Esophagus muscularis mucosa (tissue), 4 donors: ENCODE data around the gene GON7. TPM values are rescaled to one million over a fixed set of nuclear protein-coding genes. Genes with fewer than 3 reads are reported as not detected.
"Not testable (repeated sequence)": the region's sequence is repeated elsewhere in the genome, so short reads cannot be mapped to it uniquely, and the experiment has no call there.

Source experiments
- DNase-seq: peaks from one replicate; pipeline ENCODE4 v3.0.0-alpha.2; 2017; ENCODE audit errors: extremely low spot score
- H3K27ac ChIP-seq, 4 donors: fragments of 200-600 bp; sonication (generic); replicated peaks in 1 of 4; 1 replicate in 3 of 4; 2 replicates in 1 of 4; pipeline ENCODE4 v1.5.1; 2016 to 2019; ENCODE audit warnings: mild to moderate bottlenecking in 1 of 4
- H3K27me3 ChIP-seq, 4 donors: fragments of 200-600 bp; sonication (generic); one replicate each; pipeline versions ENCODE4 v1.5.1 to v1.6.0; 2016 to 2019
- H3K36me3 ChIP-seq, 4 donors: fragments of 200-600 bp; sonication (generic); one replicate each; pipeline ENCODE4 v1.5.1; 2016 to 2019
- H3K4me1 ChIP-seq, 4 donors: fragments of 200-600 bp; sonication (generic); one replicate each; pipeline ENCODE4 v1.5.1; 2016 to 2019
- H3K4me3 ChIP-seq, 4 donors: fragments of 200-600 bp; sonication (generic); 1 replicate in 2 of 4; 2 replicates in 2 of 4; pipeline ENCODE4 v1.5.1; 2016 to 2019; ENCODE audit warnings: mild to moderate bottlenecking in 4 of 4, moderate library complexity in 1 of 4
- H3K9me3 ChIP-seq, 4 donors: fragments of 200-600 bp; sonication (generic); 1 replicate in 3 of 4; 2 replicates in 1 of 4; pipeline ENCODE4 v1.5.1; 2016 to 2019
- EP300 ChIP-seq: sonication (generic); formaldehyde crosslinking; IDR thresholded peaks from one replicate; pipeline ENCODE4 v1.6.1; 2017; ENCODE audit warnings: antibody characterized with exemption
- POLR2A ChIP-seq: fragments of 450-650 bp; IDR thresholded peaks from one replicate; pipeline ENCODE4 v1.6.1; 2017; ENCODE audit warnings: antibody characterized with exemption, moderate library complexity, mild to moderate bottlenecking, low read depth
- POLR2AphosphoS5 ChIP-seq, 2 donors: sonication (generic); formaldehyde crosslinking; IDR thresholded peaks; one replicate each; pipeline ENCODE4 v1.6.1; 2017; ENCODE audit warnings: antibody characterized with exemption in 2 of 2
- WGBS: methylation state at CpG from one replicate; pipeline ENCODE4 v1.1.5; 2018; 5-methylcytosine and 5-hydroxymethylcytosine counted together
- intact Hi-C: fragments of 100-400 bp; cut with DNase I; formaldehyde crosslinking; loops from one replicate; pipeline ENCODE4 v1.15.1; 2023
- total RNA-seq, 4 donors: library from RNA; depleted of rRNA; stranded (reverse); fragments of >200 nt; gene quantifications; one replicate each; pipeline versions ENCODE4 v1.1.0 to v1.2.1, GENCODE V29; 2016
- TF ChIP-seq, protein P1 (sequence below), 3 experiments: fragments of 200-600 bp in 2 of 3; fragments of 450-650 bp in 1 of 3; sonication (generic) in 2 of 3; IDR thresholded peaks; one replicate each; pipeline ENCODE4 v1.5.1; 2017 to 2019; ENCODE audit warnings: antibody characterized with exemption in 3 of 3, mild to moderate bottlenecking in 2 of 3, moderate library complexity in 1 of 3

GON7 gene
- total RNA-seq, 4 donors from 2014 or later: 6.1 to 14.5 (median 11.6) TPM

- DNase-seq: no peak
Measured at GRCh38 chr14:93160353-93160801, 46.5 kb downstream of the GON7 start.

GRCh38 chr14:93159625-93160352 is 47.1 kb downstream of the GON7 start:
- H3K4me1 ChIP-seq, H3K4me3 ChIP-seq, H3K36me3 ChIP-seq, H3K27me3 ChIP-seq, H3K27ac ChIP-seq, DNase-seq, intact Hi-C loops, H3K9me3 ChIP-seq: not testable (repeated sequence)
- 70% methylated on average over 5 of the region's 5 CpGs for WGBS

More at GRCh38 chr14:93160353-93160801, 46.5 kb downstream of the GON7 start:
- Histone ChIP-seq H3K27me3 (no peaks in the 10 kb centered on the region), H3K4me3 (no peak overlapping the region), H3K27ac (no peak overlapping the region), H3K36me3 (no peaks in the 10 kb centered on the region), H3K9me3 (no peaks in the 10 kb centered on the region), H3K4me1 (no peaks in the 10 kb centered on the region)
- TF ChIP-seq POLR2AphosphoS5 (IDR thresholded peaks at IDR 0.05) (no peak), POLR2A (no peak), EP300 (no peak)
- TF ChIP-seq, protein P1, sequence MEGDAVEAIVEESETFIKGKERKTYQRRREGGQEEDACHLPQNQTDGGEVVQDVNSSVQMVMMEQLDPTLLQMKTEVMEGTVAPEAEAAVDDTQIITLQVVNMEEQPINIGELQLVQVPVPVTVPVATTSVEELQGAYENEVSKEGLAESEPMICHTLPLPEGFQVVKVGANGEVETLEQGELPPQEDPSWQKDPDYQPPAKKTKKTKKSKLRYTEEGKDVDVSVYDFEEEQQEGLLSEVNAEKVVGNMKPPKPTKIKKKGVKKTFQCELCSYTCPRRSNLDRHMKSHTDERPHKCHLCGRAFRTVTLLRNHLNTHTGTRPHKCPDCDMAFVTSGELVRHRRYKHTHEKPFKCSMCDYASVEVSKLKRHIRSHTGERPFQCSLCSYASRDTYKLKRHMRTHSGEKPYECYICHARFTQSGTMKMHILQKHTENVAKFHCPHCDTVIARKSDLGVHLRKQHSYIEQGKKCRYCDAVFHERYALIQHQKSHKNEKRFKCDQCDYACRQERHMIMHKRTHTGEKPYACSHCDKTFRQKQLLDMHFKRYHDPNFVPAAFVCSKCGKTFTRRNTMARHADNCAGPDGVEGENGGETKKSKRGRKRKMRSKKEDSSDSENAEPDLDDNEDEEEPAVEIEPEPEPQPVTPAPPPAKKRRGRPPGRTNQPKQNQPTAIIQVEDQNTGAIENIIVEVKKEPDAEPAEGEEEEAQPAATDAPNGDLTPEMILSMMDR (IDR thresholded peaks at IDR 0.05): peak in 1 of 3 experiments; percentile 6
- WGBS: 0% methylated on average over 1 of the region's 4 CpGs
- intact Hi-C loops: no loop called here

GRCh38 chr14:93158349-93158748 is 48.5 kb downstream of the GON7 start:
- intact Hi-C loops, H3K9me3 ChIP-seq, H3K27ac ChIP-seq, H3K4me3 ChIP-seq, DNase-seq, H3K27me3 ChIP-seq, H3K36me3 ChIP-seq, H3K4me1 ChIP-seq: not testable (repeated sequence)
- 94% methylated on average over 7 of the region's 7 CpGs for WGBS

GRCh38 chr14:93156693-93157369 is 50.0 kb downstream of the GON7 start:
- no peak for DNase-seq
- H3K27me3 ChIP-seq: no peaks in the 10 kb centered on the region
- WGBS: 93% methylated on average over 6 of the region's 8 CpGs
- TF ChIP-seq POLR2A: no peak
- TF ChIP-seq EP300: no peak
- no peak for TF ChIP-seq POLR2AphosphoS5 (IDR thresholded peaks at IDR 0.05)
- TF ChIP-seq, protein P1 (IDR thresholded peaks at IDR 0.05): no peak
- intact Hi-C loops: no loop called here
- no peaks in the 10 kb centered on the region for H3K4me1 ChIP-seq
- no peak overlapping the region for H3K27ac ChIP-seq
- H3K4me3 ChIP-seq: no peak overlapping the region
- H3K36me3 ChIP-seq: no peaks in the 10 kb centered on the region
- no peaks in the 10 kb centered on the region for H3K9me3 ChIP-seq

DNA sequence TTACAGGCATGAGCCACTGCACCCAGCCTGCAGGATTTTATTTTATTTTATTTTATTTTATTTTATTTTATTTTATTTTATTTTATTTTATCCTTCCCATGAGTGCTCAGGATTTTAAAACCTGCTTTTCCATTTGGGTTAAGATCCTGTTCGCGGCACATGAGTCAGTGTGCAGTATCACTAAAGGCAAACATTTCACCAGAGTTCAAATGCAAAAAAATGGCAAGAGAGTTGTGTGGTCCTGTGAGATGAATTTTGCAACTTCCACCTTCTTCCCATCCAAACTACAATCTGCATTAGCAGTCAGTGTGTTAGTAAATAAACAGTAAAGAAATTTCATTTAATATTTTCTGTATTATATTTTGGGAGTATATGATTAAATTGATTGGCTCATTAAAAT is 51.2 kb downstream of the GON7 start:
- DNase-seq: no peak
- H3K36me3 ChIP-seq: no peaks in the 10 kb centered on the region
- no peaks in the 10 kb centered on the region for H3K9me3 ChIP-seq
- H3K4me1 ChIP-seq: no peaks in the 10 kb centered on the region
- TF ChIP-seq POLR2AphosphoS5 (IDR thresholded peaks at IDR 0.05): no peak
- TF ChIP-seq, protein P1 (IDR thresholded peaks at IDR 0.05): no peak
- no peak for TF ChIP-seq POLR2A
- no peak for TF ChIP-seq EP300
- H3K27me3 ChIP-seq: no peaks in the 10 kb centered on the region
- intact Hi-C loops: no loop called here
- no peak overlapping the region for H3K4me3 ChIP-seq
- no peak overlapping the region for H3K27ac ChIP-seq
- WGBS: 85% methylated on average over 2 of the region's 2 CpGs
